IPS-NIHi7 (cell line): ENCODE results near the gene NPDC1.
"Not testable (repeated sequence)": the region's sequence is repeated elsewhere in the genome, so short reads cannot be mapped to it uniquely, and the experiment has no call there.

Source experiments
- DNase-seq: peaks from one replicate; pipeline ENCODE4 v3.0.0; 2012; ENCODE audit warnings: mixed read lengths; ENCODE audit errors: extremely low spot score

Gene NPDC1

GRCh38 chr9:137011907-137012675 lies 33.9 kb downstream of the NPDC1 start:
- DNase-seq, result no peak

- no peak for DNase-seq
Measured at GRCh38 chr9:137011156-137011555, 34.8 kb downstream of the NPDC1 start.

DNA sequence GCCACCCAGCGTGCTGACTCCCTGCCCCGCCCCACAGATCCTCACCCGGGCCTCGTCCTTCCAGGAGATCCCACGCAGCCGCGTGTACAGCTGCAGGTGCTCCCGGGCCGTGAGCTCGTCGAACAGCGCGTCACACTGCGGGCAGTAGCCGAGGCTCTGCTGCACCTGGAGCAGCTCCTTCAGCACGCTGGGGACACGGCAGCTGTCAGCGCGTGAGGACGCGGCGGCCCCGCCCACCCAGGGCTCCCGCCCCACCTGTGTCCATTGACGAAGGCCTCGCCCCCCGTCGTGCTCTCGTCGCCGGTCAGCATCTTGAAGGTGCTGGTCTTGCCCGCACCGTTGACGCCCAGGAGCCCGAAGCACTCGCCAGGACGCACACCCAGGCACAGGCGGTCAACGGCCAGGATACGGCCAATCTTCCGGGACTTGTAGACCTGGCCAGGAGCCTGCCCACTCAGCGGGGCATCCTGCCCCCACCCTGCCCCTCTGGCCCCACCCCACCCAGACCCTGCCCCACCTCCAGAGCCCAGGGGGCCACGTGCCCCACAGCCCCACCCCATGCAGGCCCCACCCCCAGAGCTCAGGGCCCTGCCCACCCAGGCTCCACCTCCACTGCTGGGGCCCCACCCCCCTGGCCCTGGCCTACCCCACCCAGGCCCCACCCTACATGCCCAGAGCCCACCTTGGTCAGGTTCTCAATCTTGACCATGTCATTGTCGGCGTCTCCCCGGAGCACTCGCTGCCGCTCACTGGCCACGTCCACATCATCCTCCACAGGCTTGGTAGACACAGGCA lies 35.8 kb downstream of the NPDC1 start:
- DNase-seq, result no peak

GRCh38 chr9:137009217-137009616 lies 36.8 kb downstream of the NPDC1 start:
- DNase-seq, result no peak

GRCh38 chr9:137008312-137008711 lies 37.7 kb downstream of the NPDC1 start:
- DNase-seq, result no peak

- no peak for DNase-seq
Measured at GRCh38 chr9:137007816-137008270, 38.1 kb downstream of the NPDC1 start.

- DNase-seq, result no peak
Measured at GRCh38 chr9:137007108-137007815, 38.7 kb downstream of the NPDC1 start.

- no peak for DNase-seq
Measured at GRCh38 chr9:137006116-137007003, 39.6 kb downstream of the NPDC1 start.

- DNase-seq, result not testable (repeated sequence)
Measured at GRCh38 chr9:137004285-137004684, 41.7 kb downstream of the NPDC1 start.

GRCh38 chr9:137002646-137003041 lies 43.3 kb downstream of the NPDC1 start:
- DNase-seq, result no peak

DNA sequence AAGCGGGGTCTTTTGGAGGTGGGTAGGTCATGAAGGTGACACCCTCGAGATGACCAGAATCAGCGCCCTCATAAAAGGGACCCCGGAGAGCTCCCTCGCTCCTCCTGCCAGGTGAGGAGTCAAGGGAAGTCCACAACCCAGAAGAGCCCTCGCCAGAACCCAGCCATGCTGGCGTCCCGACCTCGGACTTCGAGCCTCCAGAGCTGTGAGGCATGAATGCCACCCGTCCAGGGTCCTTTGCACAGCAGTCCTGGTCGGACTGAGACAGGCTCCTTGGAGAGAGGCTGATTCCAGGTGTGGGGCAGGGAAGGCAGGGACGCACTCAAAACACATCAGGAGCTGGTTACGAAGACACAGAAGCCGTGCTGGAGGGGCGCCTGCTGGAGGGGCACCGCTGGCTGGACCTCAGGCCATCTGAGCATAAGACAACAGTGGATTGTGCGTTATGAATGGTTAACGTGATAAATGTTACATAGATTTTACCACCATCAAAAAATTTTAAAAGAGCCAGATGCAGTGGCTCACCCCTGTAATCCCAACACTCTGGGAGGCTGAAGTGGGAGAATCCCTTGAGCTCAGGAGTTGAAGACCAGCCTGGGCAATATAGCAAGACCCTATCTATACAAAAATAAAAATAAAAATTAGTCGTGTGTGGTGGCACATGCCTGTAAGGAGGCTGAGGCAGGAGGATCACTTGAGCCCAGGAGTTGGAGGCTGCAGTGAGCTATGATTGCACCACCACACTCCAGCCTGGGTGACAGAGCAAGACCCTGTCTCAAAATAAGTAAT lies 43.9 kb downstream of the NPDC1 start:
- no peak for DNase-seq

DNA sequence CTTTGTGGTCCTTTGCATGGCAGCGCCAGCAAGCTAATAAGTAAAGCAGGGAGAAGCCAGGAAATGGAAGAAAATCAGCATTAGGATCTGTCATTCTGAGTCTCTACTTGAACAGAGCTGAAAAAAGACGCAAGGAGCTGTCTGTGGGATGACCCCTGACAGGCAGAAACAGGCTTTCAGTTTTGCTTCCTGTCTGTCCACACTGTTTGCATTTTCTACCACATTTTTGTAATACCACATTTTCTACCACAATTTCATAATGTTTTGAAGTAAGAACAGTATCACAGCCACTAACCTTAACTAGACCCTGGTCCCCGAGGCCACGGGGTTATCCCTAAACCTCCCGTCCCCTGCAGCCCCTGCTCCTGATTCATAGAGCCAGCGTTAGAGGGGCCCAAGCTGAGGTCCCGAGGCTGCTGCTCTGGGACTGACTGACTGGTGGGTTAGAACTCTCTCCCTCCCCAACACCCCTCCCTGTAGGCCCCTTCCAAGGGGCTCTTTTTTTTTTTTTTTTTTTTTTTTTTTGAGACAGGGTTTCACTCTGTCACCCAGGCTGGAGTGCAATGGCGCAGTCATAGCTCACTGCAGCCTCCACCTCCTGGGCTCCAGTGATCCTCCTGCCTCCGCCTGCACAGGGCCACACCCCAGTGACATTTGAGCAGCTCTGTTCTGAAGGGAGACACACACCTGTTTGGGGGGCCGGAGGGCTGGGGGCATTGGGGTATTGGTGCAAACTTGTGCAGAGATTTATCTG lies 45.6 kb downstream of the NPDC1 start:
- DNase-seq, result no peak

GRCh38 chr9:136997830-136998234 lies 48.1 kb downstream of the NPDC1 start:
- no peak for DNase-seq

GRCh38 chr9:136997371-136997770 lies 48.6 kb downstream of the NPDC1 start:
- no peak for DNase-seq

- peak; percentile 64 for DNase-seq
Measured at GRCh38 chr9:136996361-136997292, 49.4 kb downstream of the NPDC1 start, which contains the start of gene CLIC3. Gene CLIC3 (minus strand): TSS chr9:136996568. CDS start chr9:136996543, 25 bp downstream.

GRCh38 chr9:136995772-136996311 lies 50.1 kb downstream of the NPDC1 start:
- DNase-seq, result no peak

GRCh38 chr9:136995362-136995761 lies 50.6 kb downstream of the NPDC1 start:
- DNase-seq, result no peak

DNA sequence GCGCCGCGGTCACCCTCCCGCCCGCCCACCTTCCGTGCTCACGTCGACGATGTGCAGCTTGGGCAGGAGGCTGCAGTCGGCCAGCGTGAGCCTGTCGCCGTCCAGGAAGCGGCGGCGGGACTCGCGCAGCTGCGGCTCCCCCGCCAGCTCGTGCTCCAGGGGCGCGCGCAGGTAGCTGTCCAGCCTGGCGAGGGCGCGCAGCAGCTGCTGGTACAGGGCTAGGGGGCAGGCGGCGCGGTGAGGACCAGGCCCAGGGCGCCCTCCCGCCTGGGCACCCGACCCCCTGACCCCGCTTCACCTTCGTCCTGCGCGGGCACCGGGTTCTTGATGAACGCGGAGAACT lies 51.1 kb downstream of the NPDC1 start:
- peak; percentile 70 for DNase-seq
